Panc1 (cell line): ENCODE measurements around the gene MANF.

ENCODE experiments used
- CTCF ChIP-seq: fragments of 450-650 bp; IDR thresholded peaks from 2 replicates; pipeline ENCODE4 v1.5.1; 2017; ENCODE audit warnings: mild to moderate bottlenecking
- REST ChIP-seq, 2 experiments: IDR thresholded peaks; 2 replicates each; pipeline ENCODE4 v1.6.1; 2011 to 2012; ENCODE audit warnings: low read depth in 2 of 2, control low read depth in 1 of 2, low read length in 1 of 2, mild to moderate bottlenecking in 1 of 2, moderate library complexity in 1 of 2; ENCODE audit not compliant: insufficient read depth in 1 of 2

- TF ChIP-seq CTCF (no peak), REST (IDR thresholded peaks at IDR 0.05; ENCODE audit: insufficient read depth in 1 of 2, low read depth in 2 of 2, low read length in 1 of 2) (no peak)
Measured at GRCh38 chr3:51400166-51400565, 15.1 kb downstream of the MANF start.
